Progenitor cell of endocrine pancreas (in vitro differentiated cells): ENCODE results near the gene POLA1. TPM values are rescaled to one million over a fixed set of nuclear protein-coding genes. Genes with fewer than 3 reads are reported as not detected.
A peak's percentile ranks its signal among the peaks of the same experiment; 100 is the strongest.

Source experiments
- DNase-seq: peaks from one replicate; pipeline ENCODE4 v3.0.0; 2021; ENCODE audit warnings: low spot score; ENCODE audit not compliant: unreplicated experiment
- H3K27ac Mint-ChIP-seq: 2 replicates; pipeline ENCODE4 v1.8.0; 2021; ENCODE audit warnings: mild to moderate bottlenecking, moderate library complexity, mixed read lengths
- H3K27me3 Mint-ChIP-seq: 2 replicates; pipeline ENCODE4 v1.8.0; 2021; ENCODE audit warnings: mixed read lengths
- H3K36me3 Mint-ChIP-seq: 2 replicates; pipeline ENCODE4 v1.8.0; 2022; ENCODE audit warnings: mixed read lengths; ENCODE audit not compliant: insufficient read depth
- H3K4me1 Mint-ChIP-seq: 2 replicates; pipeline ENCODE4 v1.8.0; 2021; ENCODE audit warnings: low read depth, mixed read lengths
- H3K4me3 Mint-ChIP-seq: 2 replicates; pipeline ENCODE4 v1.8.0; 2021; ENCODE audit warnings: low read depth, mild to moderate bottlenecking, moderate library complexity, mixed read lengths
- H3K9me3 Mint-ChIP-seq: 2 replicates; pipeline ENCODE4 v1.8.0; 2021; ENCODE audit warnings: low read depth, mixed read lengths
- CTCF ChIP-seq: fragments of 200-600 bp; sonication (generic); IDR thresholded peaks from one replicate; pipeline ENCODE4 v1.5.0; 2021; ENCODE audit warnings: antibody characterized with exemption, mild to moderate bottlenecking; ENCODE audit not compliant: unreplicated experiment
- total RNA-seq: library from RNA; stranded (reverse); gene quantifications from 2 replicates; pipeline ENCODE4 v1.2.1, GENCODE V29; 2021

POLA1 gene
- total RNA-seq, 1 donor from 2014 or later = 44.8 TPM

DNA sequence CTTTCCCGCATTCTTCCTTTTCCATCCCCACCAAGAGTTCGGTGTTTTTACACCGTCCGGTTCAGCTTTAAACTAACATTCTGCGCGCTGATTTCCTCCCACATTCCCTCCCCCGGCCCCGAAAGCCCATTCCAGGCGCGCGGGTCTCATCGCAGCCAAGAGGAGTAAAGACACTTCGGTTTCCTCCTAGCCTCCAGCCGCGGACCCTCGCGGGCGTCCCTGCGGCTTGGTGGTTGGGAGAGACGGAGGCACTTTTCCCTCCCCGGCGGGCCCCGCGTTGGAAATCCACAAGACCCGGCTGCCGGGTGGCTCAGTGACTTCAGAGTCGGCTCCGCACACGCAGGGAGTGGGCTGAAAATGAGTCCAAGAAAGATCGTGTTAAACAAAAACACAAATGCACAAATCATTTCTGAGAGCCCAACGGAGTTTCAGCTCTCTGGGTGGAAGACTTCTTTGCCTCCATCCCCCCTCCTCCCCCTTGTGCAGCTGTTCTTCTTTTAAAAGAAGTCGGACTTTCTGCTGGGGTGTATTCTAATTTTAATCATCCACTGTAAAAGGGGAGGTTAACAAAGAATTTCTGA is 324.0 kb downstream of the POLA1 start:
- Mint-ChIP-seq H3K27ac (no peak overlapping the region), H3K9me3 (no peaks in the 10 kb centered on the region), H3K4me1 (peaks cover 17% of the 10 kb centered on the region), H3K27me3 (peaks cover 89% of the 10 kb centered on the region), H3K36me3 (no peaks in the 10 kb centered on the region), H3K4me3 (peak overlapping the region; percentile 53)
- DNase-seq = no peak
- TF ChIP-seq CTCF = no peak

DNA sequence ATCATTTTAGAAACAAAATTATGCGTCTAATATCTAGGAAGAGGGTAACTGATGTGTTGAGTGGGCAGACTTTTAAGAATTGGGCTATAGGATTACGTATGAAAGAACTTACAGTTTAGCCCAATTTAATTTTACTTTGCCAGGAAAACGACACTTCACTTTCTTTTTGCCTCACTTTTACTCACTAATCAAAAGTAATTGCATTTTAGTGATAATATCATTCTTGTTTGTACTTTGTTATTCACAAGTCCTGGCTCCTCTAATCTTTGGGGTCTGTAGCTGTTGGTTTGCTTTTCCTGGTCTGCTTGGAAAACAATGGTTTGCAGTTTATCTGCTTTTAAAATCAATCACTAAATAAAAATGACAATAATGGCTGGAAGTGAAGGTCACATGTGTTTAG is 325.0 kb downstream of the POLA1 start:
- peak overlapping the region; percentile 82 for H3K27ac Mint-ChIP-seq
- peaks cover 17% of the 10 kb centered on the region for H3K4me1 Mint-ChIP-seq
- no peak for TF ChIP-seq CTCF
- peaks cover 93% of the 10 kb centered on the region for H3K27me3 Mint-ChIP-seq
- H3K36me3 Mint-ChIP-seq = no peaks in the 10 kb centered on the region
- no peak for DNase-seq
- H3K9me3 Mint-ChIP-seq = no peaks in the 10 kb centered on the region
- no peak overlapping the region for H3K4me3 Mint-ChIP-seq

DNA sequence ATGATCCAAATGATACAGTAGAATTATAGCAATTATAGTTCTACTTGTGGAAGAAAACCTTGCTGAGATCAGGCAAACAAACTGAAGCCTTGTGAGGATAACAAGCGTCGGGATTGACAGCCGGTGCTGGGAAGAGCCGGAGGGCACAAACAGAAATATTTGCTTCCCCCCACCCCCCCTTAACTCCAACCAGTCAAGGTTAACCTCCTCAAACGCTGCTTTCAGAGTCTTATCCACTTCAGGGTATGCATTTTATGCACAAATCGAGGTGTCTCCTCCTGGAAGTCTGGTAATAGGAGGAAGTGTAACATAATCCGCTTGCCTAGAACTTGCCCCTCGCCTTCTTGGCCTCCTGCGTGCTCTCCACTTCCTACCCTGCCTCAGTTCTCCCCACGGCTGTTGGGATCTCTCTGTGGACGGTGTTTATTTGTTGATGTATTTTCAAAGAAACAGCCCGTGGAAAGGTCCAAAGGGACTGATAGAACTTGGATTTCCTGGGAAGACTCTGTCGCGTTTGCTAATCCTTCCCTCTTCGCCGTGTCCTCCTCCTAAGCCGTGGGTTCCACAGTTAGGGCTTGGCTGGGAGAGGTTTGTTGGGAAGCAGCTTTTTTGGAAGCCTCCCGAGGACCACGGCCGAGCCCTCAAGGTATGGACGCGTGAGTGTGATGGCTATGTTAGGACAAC is 326.1 kb downstream of the POLA1 start:
- Mint-ChIP-seq H3K4me1 (peaks cover 17% of the 10 kb centered on the region), H3K9me3 (no peaks in the 10 kb centered on the region), H3K27ac (peak overlapping the region; percentile 84), H3K36me3 (no peaks in the 10 kb centered on the region), H3K27me3 (peaks cover 93% of the 10 kb centered on the region), H3K4me3 (no peak overlapping the region)
- no peak for DNase-seq
- no peak for TF ChIP-seq CTCF

DNA sequence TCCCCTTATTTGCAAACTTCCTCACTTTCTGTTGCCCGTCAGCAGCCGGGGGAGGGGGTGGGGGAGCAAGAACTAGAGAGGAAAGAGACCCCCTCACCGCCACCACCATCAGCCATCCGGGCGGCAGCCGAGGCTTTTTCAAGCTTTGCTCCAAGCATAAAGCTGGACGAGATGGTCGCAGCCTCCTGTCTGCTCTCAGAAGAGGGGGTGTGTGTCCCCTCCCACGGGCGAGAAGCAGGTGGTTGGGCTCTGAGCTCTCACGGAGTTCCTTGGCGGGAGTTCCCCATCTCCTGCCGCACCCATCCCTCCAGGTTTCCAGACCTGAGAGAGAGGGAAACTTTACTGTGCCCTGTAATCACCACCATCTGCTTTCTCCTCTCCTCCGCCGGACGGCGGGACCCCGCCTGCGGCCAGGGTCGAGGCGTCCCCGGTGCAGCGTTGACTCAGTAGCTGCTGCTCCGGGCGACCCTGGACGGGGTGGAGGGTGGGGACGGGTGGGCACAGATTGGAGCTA is 326.7 kb downstream of the POLA1 start:
- peak overlapping the region; percentile 84 for H3K27ac Mint-ChIP-seq
- H3K4me3 Mint-ChIP-seq = no peak overlapping the region
- H3K27me3 Mint-ChIP-seq = peaks cover 93% of the 10 kb centered on the region
- H3K4me1 Mint-ChIP-seq = peaks cover 17% of the 10 kb centered on the region
- no peak for DNase-seq
- no peaks in the 10 kb centered on the region for H3K36me3 Mint-ChIP-seq
- no peaks in the 10 kb centered on the region for H3K9me3 Mint-ChIP-seq
- TF ChIP-seq CTCF = no peak

DNA sequence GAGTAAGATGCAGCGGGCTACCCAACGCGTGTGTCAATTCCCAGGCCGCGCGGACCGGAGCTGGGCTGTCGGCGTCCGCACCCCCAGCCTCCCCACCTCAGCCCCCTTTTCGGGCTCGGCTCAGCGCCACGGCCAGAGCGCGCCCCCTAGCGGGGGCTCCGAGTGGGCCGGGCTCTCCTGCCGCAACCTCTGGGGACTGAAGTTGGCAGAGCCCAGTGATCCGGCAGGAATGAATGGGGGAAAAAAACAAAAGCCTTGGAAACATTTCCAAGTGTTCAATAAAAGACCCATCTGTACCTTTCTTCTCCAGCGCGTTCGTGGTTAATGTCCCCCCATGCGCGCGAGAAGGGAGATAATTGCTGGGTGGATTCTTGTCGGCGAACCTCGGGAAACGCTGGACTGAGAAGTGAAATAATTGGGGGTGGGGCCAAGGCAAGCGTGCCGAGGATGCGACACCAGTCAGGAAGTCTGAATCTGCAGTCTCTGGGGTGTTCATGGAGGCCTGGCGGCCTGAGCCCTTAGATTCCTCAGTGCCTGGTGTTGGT is 327.3 kb downstream of the POLA1 start:
- H3K36me3 Mint-ChIP-seq = no peaks in the 10 kb centered on the region
- H3K9me3 Mint-ChIP-seq = no peaks in the 10 kb centered on the region
- peaks cover 93% of the 10 kb centered on the region for H3K27me3 Mint-ChIP-seq
- peak; percentile 71 for DNase-seq
- peak overlapping the region; percentile 52 for H3K4me3 Mint-ChIP-seq
- peak; percentile 97 for TF ChIP-seq CTCF
- H3K4me1 Mint-ChIP-seq = peaks cover 17% of the 10 kb centered on the region
- H3K27ac Mint-ChIP-seq = no peak overlapping the region
